ENCODE measurements around the gene SPRED1.

DNA sequence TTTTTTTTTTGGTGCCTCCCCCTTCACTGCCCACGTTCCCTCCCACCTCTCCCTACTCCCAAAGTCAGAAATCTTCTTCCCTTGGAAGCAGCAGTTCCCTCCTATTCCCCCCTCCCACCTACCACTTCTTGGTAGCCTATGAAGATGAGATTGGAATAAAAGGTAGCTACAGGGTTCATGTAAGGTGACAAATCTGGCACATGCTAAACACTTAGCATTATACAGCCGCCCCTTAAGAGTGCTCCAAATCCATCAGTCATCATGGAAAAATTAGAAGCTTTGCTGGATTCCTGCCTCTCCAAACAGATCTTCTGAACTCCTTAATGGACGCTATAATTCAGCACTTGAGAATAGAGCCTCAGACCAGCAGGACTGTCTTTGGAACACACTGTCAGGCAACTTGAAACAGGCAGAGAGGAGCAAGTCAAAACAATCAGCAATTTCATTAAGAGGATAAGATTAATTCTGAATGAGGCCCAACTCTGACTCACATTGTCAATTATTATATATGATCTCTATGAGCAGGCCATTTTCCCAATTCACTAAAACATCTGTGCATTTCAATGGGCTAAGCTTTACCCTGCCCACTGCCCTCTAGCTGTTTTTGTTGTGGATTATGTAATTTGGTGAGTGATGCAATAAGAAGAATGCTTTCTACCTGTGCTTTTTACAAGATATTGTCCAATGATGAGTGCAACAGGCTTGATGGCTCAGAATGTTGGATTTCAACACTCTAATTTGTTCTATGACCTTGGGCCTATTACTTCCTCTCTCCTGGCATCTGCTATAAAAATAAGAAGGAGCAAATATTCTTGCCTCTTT, 34.6 kb upstream of the SPRED1 start:
- TF ChIP-seq, protein P1, sequence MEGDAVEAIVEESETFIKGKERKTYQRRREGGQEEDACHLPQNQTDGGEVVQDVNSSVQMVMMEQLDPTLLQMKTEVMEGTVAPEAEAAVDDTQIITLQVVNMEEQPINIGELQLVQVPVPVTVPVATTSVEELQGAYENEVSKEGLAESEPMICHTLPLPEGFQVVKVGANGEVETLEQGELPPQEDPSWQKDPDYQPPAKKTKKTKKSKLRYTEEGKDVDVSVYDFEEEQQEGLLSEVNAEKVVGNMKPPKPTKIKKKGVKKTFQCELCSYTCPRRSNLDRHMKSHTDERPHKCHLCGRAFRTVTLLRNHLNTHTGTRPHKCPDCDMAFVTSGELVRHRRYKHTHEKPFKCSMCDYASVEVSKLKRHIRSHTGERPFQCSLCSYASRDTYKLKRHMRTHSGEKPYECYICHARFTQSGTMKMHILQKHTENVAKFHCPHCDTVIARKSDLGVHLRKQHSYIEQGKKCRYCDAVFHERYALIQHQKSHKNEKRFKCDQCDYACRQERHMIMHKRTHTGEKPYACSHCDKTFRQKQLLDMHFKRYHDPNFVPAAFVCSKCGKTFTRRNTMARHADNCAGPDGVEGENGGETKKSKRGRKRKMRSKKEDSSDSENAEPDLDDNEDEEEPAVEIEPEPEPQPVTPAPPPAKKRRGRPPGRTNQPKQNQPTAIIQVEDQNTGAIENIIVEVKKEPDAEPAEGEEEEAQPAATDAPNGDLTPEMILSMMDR (CRISPR knock-in tag; IDR thresholded peaks at IDR 0.05) = no peak
- TF ChIP-seq ZBTB10 (CRISPR knock-in tag; IDR thresholded peaks at IDR 0.05; ENCODE audit: borderline replicate concordance) (no peak), NCOA2 (CRISPR knock-in tag; IDR thresholded peaks at IDR 0.05) (no peak), ZNF343 (CRISPR knock-in tag; IDR thresholded peaks at IDR 0.05) (no peak), ZNF282 (IDR thresholded peaks at IDR 0.05; ENCODE audit: partially characterized antibody) (no peak), CREB1 (IDR thresholded peaks at IDR 0.05) (no peak), CREB1 (CRISPR knock-in tag; IDR thresholded peaks at IDR 0.05) (no peak), ZHX2 (IDR thresholded peaks at IDR 0.05; ENCODE audit: low read depth) (no peak), ZHX2 (CRISPR knock-in tag; IDR thresholded peaks at IDR 0.05; ENCODE audit: borderline replicate concordance) (no peak), SNRNP70 (IDR thresholded peaks at IDR 0.05; ENCODE audit: low read depth, low read length) (no peak)
- TF ChIP-seq, protein P2, sequence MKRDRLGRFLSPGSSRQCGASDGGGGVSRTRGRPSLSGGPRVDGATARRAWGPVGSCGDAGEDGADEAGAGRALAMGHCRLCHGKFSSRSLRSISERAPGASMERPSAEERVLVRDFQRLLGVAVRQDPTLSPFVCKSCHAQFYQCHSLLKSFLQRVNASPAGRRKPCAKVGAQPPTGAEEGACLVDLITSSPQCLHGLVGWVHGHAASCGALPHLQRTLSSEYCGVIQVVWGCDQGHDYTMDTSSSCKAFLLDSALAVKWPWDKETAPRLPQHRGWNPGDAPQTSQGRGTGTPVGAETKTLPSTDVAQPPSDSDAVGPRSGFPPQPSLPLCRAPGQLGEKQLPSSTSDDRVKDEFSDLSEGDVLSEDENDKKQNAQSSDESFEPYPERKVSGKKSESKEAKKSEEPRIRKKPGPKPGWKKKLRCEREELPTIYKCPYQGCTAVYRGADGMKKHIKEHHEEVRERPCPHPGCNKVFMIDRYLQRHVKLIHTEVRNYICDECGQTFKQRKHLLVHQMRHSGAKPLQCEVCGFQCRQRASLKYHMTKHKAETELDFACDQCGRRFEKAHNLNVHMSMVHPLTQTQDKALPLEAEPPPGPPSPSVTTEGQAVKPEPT (CRISPR knock-in tag; IDR thresholded peaks at IDR 0.05; ENCODE audit: low read depth) = no peak
- TF ChIP-seq, protein P3, sequence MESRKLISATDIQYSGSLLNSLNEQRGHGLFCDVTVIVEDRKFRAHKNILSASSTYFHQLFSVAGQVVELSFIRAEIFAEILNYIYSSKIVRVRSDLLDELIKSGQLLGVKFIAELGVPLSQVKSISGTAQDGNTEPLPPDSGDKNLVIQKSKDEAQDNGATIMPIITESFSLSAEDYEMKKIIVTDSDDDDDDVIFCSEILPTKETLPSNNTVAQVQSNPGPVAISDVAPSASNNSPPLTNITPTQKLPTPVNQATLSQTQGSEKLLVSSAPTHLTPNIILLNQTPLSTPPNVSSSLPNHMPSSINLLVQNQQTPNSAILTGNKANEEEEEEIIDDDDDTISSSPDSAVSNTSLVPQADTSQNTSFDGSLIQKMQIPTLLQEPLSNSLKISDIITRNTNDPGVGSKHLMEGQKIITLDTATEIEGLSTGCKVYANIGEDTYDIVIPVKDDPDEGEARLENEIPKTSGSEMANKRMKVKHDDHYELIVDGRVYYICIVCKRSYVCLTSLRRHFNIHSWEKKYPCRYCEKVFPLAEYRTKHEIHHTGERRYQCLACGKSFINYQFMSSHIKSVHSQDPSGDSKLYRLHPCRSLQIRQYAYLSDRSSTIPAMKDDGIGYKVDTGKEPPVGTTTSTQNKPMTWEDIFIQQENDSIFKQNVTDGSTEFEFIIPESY (CRISPR knock-in tag; IDR thresholded peaks at IDR 0.05) = no peak

Data from HepG2 (cell line).